ENCODE results near the gene C1orf226. TPM values are rescaled to one million over a fixed set of nuclear protein-coding genes. Genes with fewer than 3 reads are reported as not detected.

Gene C1orf226
- total and polyA plus RNA-seq, 10 of the 15 experiments (the other 5 are each of a cell fraction or from before 2014, with no cell fraction given) = not detected

DNA sequence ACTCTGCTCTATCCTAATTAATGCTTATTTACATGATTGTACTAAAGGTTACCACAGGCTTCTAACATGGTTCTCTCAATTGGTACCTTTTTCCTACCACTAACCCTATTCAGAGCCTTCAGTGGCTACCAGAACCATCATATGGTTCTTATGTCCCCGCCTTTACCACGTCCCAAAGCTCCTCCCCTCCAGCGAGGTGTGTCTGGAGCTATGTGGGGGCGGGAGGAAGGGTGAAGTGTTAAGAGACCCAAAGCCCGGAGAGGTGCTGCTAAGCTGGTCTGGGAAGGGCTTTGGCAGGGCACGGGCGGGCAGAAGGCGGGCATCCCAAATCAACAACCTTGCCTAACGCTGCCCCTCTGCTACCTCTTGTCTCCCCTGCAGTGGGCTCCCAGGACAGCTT is 14.9 kb upstream of the C1orf226 start:
- Histone ChIP-seq H3K9ac (ENCODE audit: control insufficient read depth, insufficient read depth, low read length) (no peak overlapping the region), H3K27ac (ENCODE audit: control insufficient read depth, insufficient read depth) (no peak overlapping the region), H3K27me3 (replicated peaks in 1 of 2; ENCODE audit: control insufficient read depth in 2 of 2, insufficient read depth in 2 of 2, low read length in 1 of 2) (no peaks in the 10 kb centered on the region), H3K36me3 (ENCODE audit: control insufficient read depth in 2 of 2, insufficient read depth in 2 of 2, low read length in 1 of 2) (no peaks in the 10 kb centered on the region), H3K4me1 (ENCODE audit: control insufficient read depth, insufficient read depth, low read length) (peaks cover 4% of the 10 kb centered on the region), H3K4me2 (ENCODE audit: control insufficient read depth, insufficient read depth) (no peak overlapping the region), H2AFZ (ENCODE audit: control insufficient read depth, low read depth, low read length) (no peak overlapping the region), H4K20me1 (ENCODE audit: control insufficient read depth, insufficient read depth) (no peaks in the 10 kb centered on the region), H3K79me2 (ENCODE audit: control insufficient read depth, insufficient read depth, low read length) (no peaks in the 10 kb centered on the region), H3K4me3 (no peak overlapping the region), H3K9me3 (replicated peaks; ENCODE audit: control insufficient read depth, insufficient read depth, low read length) (no peaks in the 10 kb centered on the region)
- WGBS (ENCODE audit: insufficient coverage, insufficient replicate concordance, low lambda C conversion rate, missing lambda C conversion rate) = 48% methylated on average over 9 of the region's 9 CpGs
- TF ChIP-seq ZNF207 (IDR thresholded peaks at IDR 0.05; ENCODE audit: borderline replicate concordance) = no peak
- TF ChIP-seq TCF12 (IDR thresholded peaks at IDR 0.05; ENCODE audit: low read depth, low read length) = no peak
- TF ChIP-seq, protein P1, sequence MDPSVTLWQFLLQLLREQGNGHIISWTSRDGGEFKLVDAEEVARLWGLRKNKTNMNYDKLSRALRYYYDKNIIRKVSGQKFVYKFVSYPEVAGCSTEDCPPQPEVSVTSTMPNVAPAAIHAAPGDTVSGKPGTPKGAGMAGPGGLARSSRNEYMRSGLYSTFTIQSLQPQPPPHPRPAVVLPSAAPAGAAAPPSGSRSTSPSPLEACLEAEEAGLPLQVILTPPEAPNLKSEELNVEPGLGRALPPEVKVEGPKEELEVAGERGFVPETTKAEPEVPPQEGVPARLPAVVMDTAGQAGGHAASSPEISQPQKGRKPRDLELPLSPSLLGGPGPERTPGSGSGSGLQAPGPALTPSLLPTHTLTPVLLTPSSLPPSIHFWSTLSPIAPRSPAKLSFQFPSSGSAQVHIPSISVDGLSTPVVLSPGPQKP (IDR thresholded peaks at IDR 0.05; ENCODE audit: low read depth, low read length) = no peak
- TF ChIP-seq MTA2 (IDR thresholded peaks at IDR 0.05; ENCODE audit: low read depth) = no peak
- TF ChIP-seq, protein P2, sequence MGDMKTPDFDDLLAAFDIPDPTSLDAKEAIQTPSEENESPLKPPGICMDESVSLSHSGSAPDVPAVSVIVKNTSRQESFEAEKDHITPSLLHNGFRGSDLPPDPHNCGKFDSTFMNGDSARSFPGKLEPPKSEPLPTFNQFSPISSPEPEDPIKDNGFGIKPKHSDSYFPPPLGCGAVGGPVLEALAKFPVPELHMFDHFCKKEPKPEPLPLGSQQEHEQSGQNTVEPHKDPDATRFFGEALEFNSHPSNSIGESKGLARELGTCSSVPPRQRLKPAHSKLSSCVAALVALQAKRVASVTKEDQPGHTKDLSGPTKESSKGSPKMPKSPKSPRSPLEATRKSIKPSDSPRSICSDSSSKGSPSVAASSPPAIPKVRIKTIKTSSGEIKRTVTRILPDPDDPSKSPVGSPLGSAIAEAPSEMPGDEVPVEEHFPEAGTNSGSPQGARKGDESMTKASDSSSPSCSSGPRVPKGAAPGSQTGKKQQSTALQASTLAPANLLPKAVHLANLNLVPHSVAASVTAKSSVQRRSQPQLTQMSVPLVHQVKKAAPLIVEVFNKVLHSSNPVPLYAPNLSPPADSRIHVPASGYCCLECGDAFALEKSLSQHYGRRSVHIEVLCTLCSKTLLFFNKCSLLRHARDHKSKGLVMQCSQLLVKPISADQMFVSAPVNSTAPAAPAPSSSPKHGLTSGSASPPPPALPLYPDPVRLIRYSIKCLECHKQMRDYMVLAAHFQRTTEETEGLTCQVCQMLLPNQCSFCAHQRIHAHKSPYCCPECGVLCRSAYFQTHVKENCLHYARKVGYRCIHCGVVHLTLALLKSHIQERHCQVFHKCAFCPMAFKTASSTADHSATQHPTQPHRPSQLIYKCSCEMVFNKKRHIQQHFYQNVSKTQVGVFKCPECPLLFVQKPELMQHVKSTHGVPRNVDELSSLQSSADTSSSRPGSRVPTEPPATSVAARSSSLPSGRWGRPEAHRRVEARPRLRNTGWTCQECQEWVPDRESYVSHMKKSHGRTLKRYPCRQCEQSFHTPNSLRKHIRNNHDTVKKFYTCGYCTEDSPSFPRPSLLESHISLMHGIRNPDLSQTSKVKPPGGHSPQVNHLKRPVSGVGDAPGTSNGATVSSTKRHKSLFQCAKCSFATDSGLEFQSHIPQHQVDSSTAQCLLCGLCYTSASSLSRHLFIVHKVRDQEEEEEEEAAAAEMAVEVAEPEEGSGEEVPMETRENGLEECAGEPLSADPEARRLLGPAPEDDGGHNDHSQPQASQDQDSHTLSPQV (IDR thresholded peaks at IDR 0.05) = no peak
- no peak for TF ChIP-seq CHD4 (IDR thresholded peaks at IDR 0.05)
- no peak for TF ChIP-seq CREM (IDR thresholded peaks at IDR 0.05; ENCODE audit: low read depth)
- no peak for TF ChIP-seq MTA3 (IDR thresholded peaks at IDR 0.05; ENCODE audit: borderline replicate concordance, low read length)
- TF ChIP-seq KDM1A (IDR thresholded peaks at IDR 0.05; ENCODE audit: borderline replicate concordance) = no peak
- no peak for TF ChIP-seq RELB (IDR thresholded peaks at IDR 0.05; ENCODE audit: low read depth)
- no peak for TF ChIP-seq ZBTB4 (CRISPR knock-in tag; IDR thresholded peaks at IDR 0.05)
- TF ChIP-seq NR2C1 (IDR thresholded peaks at IDR 0.05) = no peak
- intact Hi-C loops (cut with micrococcal nuclease; ENCODE audit: unreplicated experiment) (no loop called here), in situ Hi-C loops (cut with MboI) (no loop called here)
- ChIA-PET CTCF (interaction anchor here (1.1 to 8.0 kb wide), 3 partner anchors 9 to 311 kb away, joined by 5 to 104 read pairs (median 7); no protein-coding TSS in a partner anchor), POLR2A (no interaction called here), RAD21 (ENCODE audit: unreplicated experiment) (interaction anchor here (1.9 kb wide), 1 partner anchor 9 kb away, joined by 5 read pairs; no protein-coding TSS in a partner anchor), SMC1A (ENCODE audit: uncharacterized antibody, unreplicated experiment) (interaction anchor here (1.4 kb wide), 1 partner anchor 21 kb away, joined by 3 read pairs; no protein-coding TSS in a partner anchor)
- no peak for DNase-seq (ENCODE audit: low read depth, low spot score)
- ATAC-seq = no peak
- FAIRE-seq = no peak
- BruUV-seq (replicated peaks) = no TSS peak
